Mammary epithelial cell (primary cell): ENCODE measurements around the gene EIF3F.

Source experiments
- EZH2 ChIP-seq: IDR thresholded peaks from 2 replicates; pipeline ENCODE4 v1.6.1; 2012; ENCODE audit warnings: low read length, inconsistent platforms, borderline replicate concordance
- TF ChIP-seq, protein P1 (sequence below), 2 donors: IDR thresholded peaks in 1 of 2; conservative IDR thresholded peaks in 1 of 2; 2 replicates each; pipeline ENCODE4 v1.5.1; 2011 to 2012; ENCODE audit warnings: inconsistent platforms in 2 of 2, low read length in 2 of 2, mild to moderate bottlenecking in 2 of 2, control low read depth in 1 of 2, low read depth in 1 of 2; ENCODE audit not compliant: insufficient read depth in 1 of 2; ENCODE audit errors: extremely low read depth in 1 of 2

DNA sequence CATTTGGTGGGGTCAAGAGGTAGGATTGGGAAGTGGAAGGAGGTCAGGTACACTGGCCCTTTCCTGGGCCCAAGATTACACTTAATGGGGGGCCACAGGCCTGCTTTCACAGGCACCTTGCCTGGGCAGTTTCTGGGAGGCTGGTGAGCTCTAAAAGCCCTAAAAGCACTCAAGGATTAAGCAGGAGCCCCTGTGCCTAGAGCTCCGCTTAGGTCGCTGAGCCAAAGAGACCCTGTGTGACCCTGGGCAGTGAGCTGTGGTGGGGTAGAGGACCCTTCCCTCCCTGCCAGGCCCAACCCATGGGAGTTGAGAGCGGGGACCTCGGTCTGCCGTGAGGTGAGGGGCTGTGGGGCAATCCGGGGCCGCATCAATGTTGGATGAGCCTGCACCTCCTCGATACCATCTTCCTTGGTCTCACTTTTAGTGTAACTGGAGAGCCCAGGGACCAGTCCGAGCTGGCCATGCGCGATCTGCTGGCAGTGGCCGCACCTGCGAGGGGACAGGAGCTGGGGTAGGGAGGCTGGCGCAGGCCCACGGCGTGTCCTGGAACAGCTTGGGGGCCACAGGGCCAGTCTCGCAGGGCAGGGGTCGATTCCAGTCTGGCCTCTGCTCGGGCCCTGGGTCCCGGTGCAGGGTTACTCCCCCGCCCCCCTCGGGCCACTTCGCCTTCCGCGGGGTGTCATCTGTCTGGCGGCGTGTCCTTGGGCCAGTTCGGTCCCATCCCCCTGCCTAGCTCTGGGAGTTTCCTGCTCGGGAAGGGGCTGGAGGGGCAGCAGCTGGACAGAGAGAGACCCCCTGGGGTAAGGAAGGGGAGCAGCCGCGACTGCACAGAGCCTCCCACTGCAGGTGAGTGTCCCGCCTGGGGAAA, 44.3 kb downstream of the EIF3F start:
- TF ChIP-seq, protein P1, sequence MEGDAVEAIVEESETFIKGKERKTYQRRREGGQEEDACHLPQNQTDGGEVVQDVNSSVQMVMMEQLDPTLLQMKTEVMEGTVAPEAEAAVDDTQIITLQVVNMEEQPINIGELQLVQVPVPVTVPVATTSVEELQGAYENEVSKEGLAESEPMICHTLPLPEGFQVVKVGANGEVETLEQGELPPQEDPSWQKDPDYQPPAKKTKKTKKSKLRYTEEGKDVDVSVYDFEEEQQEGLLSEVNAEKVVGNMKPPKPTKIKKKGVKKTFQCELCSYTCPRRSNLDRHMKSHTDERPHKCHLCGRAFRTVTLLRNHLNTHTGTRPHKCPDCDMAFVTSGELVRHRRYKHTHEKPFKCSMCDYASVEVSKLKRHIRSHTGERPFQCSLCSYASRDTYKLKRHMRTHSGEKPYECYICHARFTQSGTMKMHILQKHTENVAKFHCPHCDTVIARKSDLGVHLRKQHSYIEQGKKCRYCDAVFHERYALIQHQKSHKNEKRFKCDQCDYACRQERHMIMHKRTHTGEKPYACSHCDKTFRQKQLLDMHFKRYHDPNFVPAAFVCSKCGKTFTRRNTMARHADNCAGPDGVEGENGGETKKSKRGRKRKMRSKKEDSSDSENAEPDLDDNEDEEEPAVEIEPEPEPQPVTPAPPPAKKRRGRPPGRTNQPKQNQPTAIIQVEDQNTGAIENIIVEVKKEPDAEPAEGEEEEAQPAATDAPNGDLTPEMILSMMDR (conservative IDR thresholded peaks at IDR 0.05 in 1 of 2, IDR thresholded peaks at IDR 0.05 in 1 of 2; ENCODE audit: extremely low read depth in 1 of 2, insufficient read depth in 1 of 2, low read depth in 1 of 2, low read length in 2 of 2): no peak
- no peak for TF ChIP-seq EZH2
